A549 (cell line): ENCODE measurements around the gene ZFHX3. TPM values are rescaled to one million over a fixed set of nuclear protein-coding genes. Genes with fewer than 3 reads are reported as not detected.

Experiments used
- ATAC-seq, 2 experiments: fragments of 200-7000 bp in 1 of 2; fragments of >200 bp in 1 of 2; cut with Nextera tagmentation in 1 of 2; cut with Tn5 transposase in 1 of 2; 3 replicates each; pipeline versions ENCODE4 v1.8.0 to v1.9.1; 2018 to 2020; ENCODE audit warnings: mild to moderate bottlenecking in 1 of 2, moderate library complexity in 1 of 2
- CTCF ChIA-PET: fragments of 300-600 bp; sonication (Branson Sonifier 250); formaldehyde crosslinking; extraction: SDS; loops from one replicate; lab custom pipeline; 2021; ENCODE audit warnings: antibody characterized with exemption, inconsistent platforms; lab: Yijun Ruan, JAX
- POLR2A ChIA-PET: fragments of 350-600 bp; formaldehyde crosslinking; extraction: SDS; loops from one replicate; lab custom pipeline; 2021; ENCODE audit warnings: antibody characterized with exemption, inconsistent platforms; lab: Yijun Ruan, JAX
- DNase-seq, 2 experiments: peaks; one replicate each; pipeline versions ENCODE4 v3.0.0 to v3.0.0-alpha.2; 2011 to 2016; ENCODE audit warnings: low read depth in 1 of 2, low spot score in 1 of 2
- FAIRE-seq: peaks from 2 replicates; lab custom pipeline; 2011; peaks lifted over from hg19 to GRCh38; lab: Jason Lieb, UNC
- H3K27ac ChIP-seq, 2 experiments: fragments of >200 bp; sonication (Bioruptor Twin); formaldehyde crosslinking; 3 replicates each; pipeline ENCODE4 v1.5.1; 2016 to 2017
- H3K4me1 ChIP-seq: fragments of >200 bp; sonication (Bioruptor Twin); formaldehyde crosslinking; 3 replicates; pipeline ENCODE4 v1.6.1; 2016
- H3K4me2 ChIP-seq: fragments of >200 bp; sonication (Bioruptor Twin); formaldehyde crosslinking; 3 replicates; pipeline ENCODE4 v1.6.1; 2016
- H3K4me3 ChIP-seq: fragments of >200 bp; sonication (Bioruptor Twin); formaldehyde crosslinking; 3 replicates; pipeline ENCODE4 v1.5.1; 2016
- H3K9me3 ChIP-seq: fragments of >200 bp; sonication (Bioruptor Twin); formaldehyde crosslinking; 3 replicates; pipeline ENCODE4 v1.6.1; 2016
- BHLHE40 ChIP-seq: IDR thresholded peaks from 2 replicates; pipeline ENCODE4 v1.6.1; 2012; ENCODE audit warnings: low read depth, low read length, inconsistent platforms
- CHD4 ChIP-seq: fragments of 200-600 bp; sonication (generic); IDR thresholded peaks from 2 replicates; pipeline ENCODE4 v1.6.1; 2016; ENCODE audit warnings: antibody characterized with exemption, mild to moderate bottlenecking, borderline replicate concordance
- E2F6 ChIP-seq: IDR thresholded peaks from 2 replicates; pipeline ENCODE4 v1.6.1; 2012; ENCODE audit warnings: low read depth, borderline replicate concordance
- EHF ChIP-seq: fragments of 250-450 bp; sonication (Bioruptor Pico); IDR thresholded peaks from 2 replicates; pipeline ENCODE4 v1.5.0; 2020; ENCODE audit warnings: mild to moderate bottlenecking
- FOSB ChIP-seq: fragments of 250-450 bp; sonication (Bioruptor Pico); IDR thresholded peaks from 2 replicates; pipeline ENCODE4 v1.5.0; 2020; ENCODE audit warnings: mild to moderate bottlenecking, moderate library complexity
- FOXS1 ChIP-seq: fragments of 250-450 bp; sonication (Bioruptor Pico); IDR thresholded peaks from 2 replicates; pipeline ENCODE4 v1.5.0; 2020; ENCODE audit warnings: mild to moderate bottlenecking, moderate library complexity
- HES2 ChIP-seq: fragments of >200 bp; sonication (Bioruptor Twin); formaldehyde crosslinking; IDR thresholded peaks from 2 replicates; pipeline ENCODE4 v1.6.1; 2016
- HOXB5 ChIP-seq: fragments of 250-450 bp; sonication (Bioruptor Pico); IDR thresholded peaks from 2 replicates; pipeline ENCODE4 v1.5.0; 2020; ENCODE audit warnings: mild to moderate bottlenecking, moderate library complexity
- JUNB ChIP-seq: fragments of >200 bp; sonication (Bioruptor Twin); formaldehyde crosslinking; IDR thresholded peaks from 2 replicates; pipeline ENCODE4 v1.6.1; 2016
- KDM1A ChIP-seq: fragments of 200-600 bp; sonication (generic); IDR thresholded peaks from 2 replicates; pipeline ENCODE4 v1.6.1; 2016; ENCODE audit warnings: low read depth, mild to moderate bottlenecking
- KDM5A ChIP-seq: fragments of 200-600 bp; sonication (generic); IDR thresholded peaks from 2 replicates; pipeline ENCODE4 v1.6.1; 2016; ENCODE audit warnings: antibody characterized with exemption, mild to moderate bottlenecking
- MYC ChIP-seq: IDR thresholded peaks from 2 replicates; pipeline ENCODE4 v1.6.1; 2012; ENCODE audit warnings: mild to moderate bottlenecking, inconsistent platforms, low read length, improper control_type of control experiment, borderline replicate concordance
- NFE2L2 ChIP-seq: fragments of 150-350 bp; conservative IDR thresholded peaks from 2 replicates; pipeline ENCODE4 v1.6.1; 2014; ENCODE audit warnings: low read length
- NPAS2 ChIP-seq: fragments of 250-450 bp; sonication (Bioruptor Pico); IDR thresholded peaks from 2 replicates; pipeline ENCODE4 v1.8.0; 2022; ENCODE audit warnings: mild to moderate bottlenecking, moderate library complexity, borderline replicate concordance
- PHF8 ChIP-seq: fragments of 200-600 bp; sonication (generic); IDR thresholded peaks from 2 replicates; pipeline ENCODE4 v1.6.1; 2016; ENCODE audit warnings: low read depth, mild to moderate bottlenecking, antibody characterized with exemption, moderate library complexity, borderline replicate concordance
- TP53 ChIP-seq: fragments of 250-450 bp; sonication (Bioruptor Pico); IDR thresholded peaks from 2 replicates; pipeline ENCODE4 v1.5.0; 2021; ENCODE audit warnings: mild to moderate bottlenecking, moderate library complexity
- ZC3H11A ChIP-seq: fragments of 450-650 bp; IDR thresholded peaks from 2 replicates; pipeline ENCODE4 v1.6.1; 2014; ENCODE audit warnings: antibody characterized with exemption, mild to moderate bottlenecking
- ZFP36 ChIP-seq: fragments of 450-650 bp; IDR thresholded peaks from 2 replicates; pipeline ENCODE4 v1.6.1; 2014; ENCODE audit warnings: borderline replicate concordance; ENCODE audit not compliant: partially characterized antibody
- WGBS: methylation state at CpG from one replicate; pipeline ENCODE4 v1.1.6; 2017; ENCODE audit errors: missing lambda C conversion rate; 5-methylcytosine and 5-hydroxymethylcytosine counted together
- polyA plus RNA-seq, 4 experiments: library from polyadenylated mRNA; depleted of rRNA in 3 of 4; stranded (reverse); fragments of >200 nt; fragmentation: RNase III in 1 of 4; extraction: RNeasy Plus Mini Kit Qiagen cat#74134 plus additional on column Dnase treatment in 1 of 4; gene quantifications; 2 replicates in 3 of 4; 3 replicates in 1 of 4; pipeline ENCODE4 v1.2.3, GENCODE V29; 2011 to 2017
- TF ChIP-seq, protein P1 (sequence below): IDR thresholded peaks from 2 replicates; pipeline ENCODE4 v1.6.1; 2012

The ZFHX3 gene
- polyA plus RNA-seq, 2 of the 4 experiments (the other 2 are of a cell fraction) = 3.9 to 6.5 TPM

GRCh38 chr16:72865835-72866234, 182.1 kb downstream of the ZFHX3 start (continued):
- TF ChIP-seq MYC (no peak), EHF (no peak)

GRCh38 chr16:72865258-72865657, 182.7 kb downstream of the ZFHX3 start:
- WGBS = 90% methylated on average over 5 of the region's 5 CpGs
- Histone ChIP-seq H3K9me3 (no peaks in the 10 kb centered on the region), H3K4me3 (no peak overlapping the region), H3K4me1 (no peaks in the 10 kb centered on the region), H3K4me2 (no peak overlapping the region), H3K27ac (no peak overlapping the region)
- FAIRE-seq (no peak), DNase-seq (no peak), ATAC-seq (no peak)
- TF ChIP-seq JUNB = no peak
- TF ChIP-seq, protein P1, sequence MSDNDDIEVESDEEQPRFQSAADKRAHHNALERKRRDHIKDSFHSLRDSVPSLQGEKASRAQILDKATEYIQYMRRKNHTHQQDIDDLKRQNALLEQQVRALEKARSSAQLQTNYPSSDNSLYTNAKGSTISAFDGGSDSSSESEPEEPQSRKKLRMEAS = no peak
- TF ChIP-seq FOXS1 = no peak
- TF ChIP-seq KDM5A = no peak
- TF ChIP-seq ZFP36 = no peak
- TF ChIP-seq FOSB (CRISPR knock-in tag) = no peak
- TF ChIP-seq TP53 = no peak
- no peak for TF ChIP-seq BHLHE40
- TF ChIP-seq E2F6 = no peak
- CTCF ChIA-PET = no interaction called here
- POLR2A ChIA-PET = no interaction called here

DNA sequence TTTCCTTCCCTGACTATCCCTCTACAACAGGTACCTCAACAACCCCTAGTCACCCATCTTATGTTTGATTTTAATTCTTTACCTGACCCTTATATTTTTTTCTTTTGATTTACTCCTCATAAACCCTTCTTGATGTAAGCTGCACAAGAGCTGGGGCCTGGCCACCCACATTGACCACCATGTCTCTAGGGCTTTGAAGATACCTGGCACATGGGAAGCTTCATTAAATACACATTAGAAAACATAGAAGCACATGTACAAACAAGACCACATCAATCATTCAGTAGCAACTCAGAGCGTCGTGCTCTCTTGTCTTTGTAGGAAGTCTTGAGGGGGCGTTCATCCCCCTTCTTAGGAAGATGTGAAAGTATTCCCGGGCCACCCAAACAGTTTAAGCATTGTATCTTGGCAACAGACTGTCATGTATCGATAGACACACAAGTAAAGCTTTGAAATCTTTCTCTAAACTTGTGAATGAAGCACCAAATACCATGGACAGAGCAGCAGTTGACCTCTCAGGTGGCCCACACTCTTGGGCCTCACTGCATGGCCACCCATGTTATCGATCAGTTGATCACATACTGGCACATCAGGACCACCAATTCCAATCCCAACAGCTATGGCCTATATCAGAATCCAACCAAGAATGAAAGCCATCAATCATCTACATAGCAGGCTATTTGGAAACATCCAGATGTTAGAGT, 183.6 kb downstream of the ZFHX3 start:
- Histone ChIP-seq H3K4me1 (no peaks in the 10 kb centered on the region), H3K9me3 (no peaks in the 10 kb centered on the region), H3K4me3 (no peak overlapping the region), H3K27ac (no peak overlapping the region), H3K4me2 (no peak overlapping the region)
- ChIA-PET POLR2A (no interaction called here), CTCF (interaction anchor here (3.8 kb wide), 1 partner anchor 32 kb away, joined by 16 read pairs; no protein-coding TSS in a partner anchor)
- DNase-seq = no peak
- WGBS = 96% methylated on average over 6 of the region's 6 CpGs
- FAIRE-seq = no peak
- ATAC-seq = no peak
- no peak for TF ChIP-seq NFE2L2
- no peak for TF ChIP-seq HES2
- no peak for TF ChIP-seq TP53
- TF ChIP-seq ZC3H11A = no peak
- TF ChIP-seq CHD4 = no peak
- no peak for TF ChIP-seq PHF8
- TF ChIP-seq HOXB5 (CRISPR knock-in tag) = no peak

- ChIA-PET CTCF (interaction anchor here (1.9 to 3.8 kb wide), 2 partner anchors 15 to 30 kb away, joined by 4 to 16 read pairs; no protein-coding TSS in a partner anchor), POLR2A (no interaction called here)
- Histone ChIP-seq H3K4me1 (no peaks in the 10 kb centered on the region), H3K27ac (no peak overlapping the region), H3K4me3 (no peak overlapping the region), H3K9me3 (no peaks in the 10 kb centered on the region), H3K4me2 (no peak overlapping the region)
- DNase-seq (no peak), FAIRE-seq (no peak), ATAC-seq (no peak)
- TF ChIP-seq TP53 = no peak
- TF ChIP-seq KDM1A = no peak
- no peak for TF ChIP-seq EHF
- no peak for TF ChIP-seq NPAS2
Measured at GRCh38 chr16:72862090-72862489, 185.8 kb downstream of the ZFHX3 start.
